ENCODE measurements around the gene DAB2IP.

DNA sequence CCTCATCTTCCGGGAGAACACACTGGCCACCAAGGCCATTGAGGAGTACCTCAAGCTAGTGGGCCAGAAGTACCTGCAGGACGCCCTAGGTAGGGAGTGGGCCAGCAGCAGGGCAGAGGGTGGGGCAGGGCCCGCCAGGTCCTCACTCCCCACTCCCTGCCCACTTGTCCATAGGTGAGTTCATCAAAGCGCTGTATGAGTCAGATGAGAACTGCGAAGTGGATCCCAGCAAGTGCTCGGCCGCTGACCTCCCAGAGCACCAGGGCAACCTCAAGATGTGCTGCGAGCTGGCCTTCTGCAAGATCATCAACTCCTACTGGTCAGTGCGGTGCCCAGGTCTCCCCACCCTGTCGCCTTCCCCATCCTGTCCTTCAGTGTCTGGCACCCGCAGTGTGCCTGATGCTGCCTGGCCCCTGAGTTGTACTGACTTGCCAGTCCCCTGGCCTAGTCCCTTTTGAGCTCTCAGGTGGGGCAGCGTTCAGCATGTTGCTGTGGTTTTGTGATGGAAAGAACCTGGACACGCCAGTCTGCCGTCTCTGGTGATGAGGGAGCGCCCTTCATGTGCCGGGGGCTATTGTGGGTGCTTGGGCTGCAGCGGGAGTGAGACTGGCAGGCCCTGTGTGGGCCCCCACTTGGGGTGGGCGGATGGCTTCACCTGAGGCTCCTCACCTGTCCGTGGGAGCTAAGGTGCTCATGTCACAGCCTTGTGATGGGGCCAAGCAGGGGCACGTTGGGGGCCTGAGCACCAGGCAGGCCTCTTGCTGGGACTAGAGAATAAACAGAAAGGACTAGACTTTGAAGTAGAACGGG is 112.3 kb downstream of the DAB2IP start:
- TF ChIP-seq CTCF (IDR thresholded peaks at IDR 0.05; ENCODE audit: low read depth, low read length, poor library complexity, severe bottlenecking) = no peak
- TF ChIP-seq EZH2phosphoT487 (IDR thresholded peaks at IDR 0.05; ENCODE audit: borderline replicate concordance, low read length) = no peak
